NCI-H2227 (cell line): ENCODE data around the gene PPP1R8.
"Not testable (repeated sequence)": the region's sequence is repeated elsewhere in the genome, so short reads cannot be mapped to it uniquely, and the experiment has no call there.

Experiments
- DNase-seq: peaks from one replicate; lab custom pipeline; 2025; ENCODE audit not compliant: unreplicated experiment; lab: John Stamatoyannopoulos, UW

Gene PPP1R8

GRCh38 chr1:27830621-27831440, at the start of gene PPP1R8:
PPP1R8 (plus strand) TSS chr1:27830782; CDS start chr1:27830836, 54 bp downstream.
- DNase-seq = peak; percentile 99

- no peak for DNase-seq
Observed at GRCh38 chr1:27782950-27783349, 47.6 kb upstream of the PPP1R8 start.

GRCh38 chr1:27784700-27785099, 45.9 kb upstream of the PPP1R8 start:
- no peak for DNase-seq

GRCh38 chr1:27785781-27786455, 44.7 kb upstream of the PPP1R8 start:
- no peak for DNase-seq

GRCh38 chr1:27787895-27788294, 42.7 kb upstream of the PPP1R8 start:
- no peak for DNase-seq

- DNase-seq = peak; percentile 65
Observed at GRCh38 chr1:27789540-27790041, 41.0 kb upstream of the PPP1R8 start.

- DNase-seq = not testable (repeated sequence)
Observed at GRCh38 chr1:27790270-27790669, 40.3 kb upstream of the PPP1R8 start.

GRCh38 chr1:27795601-27796000, 35.0 kb upstream of the PPP1R8 start:
- no peak for DNase-seq

- no peak for DNase-seq
Observed at GRCh38 chr1:27804791-27805190, 25.8 kb upstream of the PPP1R8 start.

- DNase-seq = no peak
Observed at GRCh38 chr1:27806758-27807157, 23.8 kb upstream of the PPP1R8 start.

- no peak for DNase-seq
Observed at GRCh38 chr1:27807385-27807784, 23.2 kb upstream of the PPP1R8 start.

GRCh38 chr1:27808131-27808530, 22.5 kb upstream of the PPP1R8 start:
- not testable (repeated sequence) for DNase-seq

- DNase-seq = no peak
Observed at GRCh38 chr1:27809883-27810282, 20.7 kb upstream of the PPP1R8 start.

- DNase-seq = no peak
Observed at GRCh38 chr1:27811741-27812500, 18.7 kb upstream of the PPP1R8 start.

GRCh38 chr1:27816921-27817630, 13.5 kb upstream of the PPP1R8 start:
- no peak for DNase-seq

GRCh38 chr1:27821761-27822315, 8.7 kb upstream of the PPP1R8 start:
- DNase-seq = no peak

- no peak for DNase-seq
Observed at GRCh38 chr1:27823784-27824183, 6.8 kb upstream of the PPP1R8 start.

- DNase-seq = no peak
Observed at GRCh38 chr1:27824411-27824810, 6.2 kb upstream of the PPP1R8 start.

- not testable (repeated sequence) for DNase-seq
Observed at GRCh38 chr1:27829339-27829960, 1.1 kb upstream of the PPP1R8 start.
